Colon (tissue), 2 donors: ENCODE data around the gene KLHL42.

ENCODE experiments used
- FAIRE-seq: peaks from 2 replicates; lab custom pipeline; 2012; peaks lifted over from hg19 to GRCh38; lab: Jason Lieb, UNC
- donor health status: control.
- donor health status: control.

The KLHL42 gene

GRCh38 chr12:27780612-27781408 is 777 bp downstream of the KLHL42 start:
- no peak for FAIRE-seq

GRCh38 chr12:27781680-27782079 is 1.6 kb downstream of the KLHL42 start:
- FAIRE-seq = no peak

- no peak for FAIRE-seq
Measured at GRCh38 chr12:27782481-27782880, 2.4 kb downstream of the KLHL42 start.

GRCh38 chr12:27785882-27786570 is 6.0 kb downstream of the KLHL42 start:
- no peak for FAIRE-seq

- no peak for FAIRE-seq
Measured at GRCh38 chr12:27787559-27787958, 7.5 kb downstream of the KLHL42 start.

GRCh38 chr12:27790179-27790578 is 10.1 kb downstream of the KLHL42 start:
- no peak for FAIRE-seq

GRCh38 chr12:27794818-27795584 is 15.0 kb downstream of the KLHL42 start:
- FAIRE-seq = no peak

GRCh38 chr12:27796128-27796527 is 16.1 kb downstream of the KLHL42 start:
- FAIRE-seq = no peak

GRCh38 chr12:27797301-27798025 is 17.4 kb downstream of the KLHL42 start:
- no peak for FAIRE-seq

- FAIRE-seq = no peak
Measured at GRCh38 chr12:27800819-27801218, 20.8 kb downstream of the KLHL42 start.

- no peak for FAIRE-seq
Measured at GRCh38 chr12:27801630-27802029, 21.6 kb downstream of the KLHL42 start.

GRCh38 chr12:27802511-27802910 is 22.5 kb downstream of the KLHL42 start:
- FAIRE-seq = no peak

GRCh38 chr12:27802936-27803335 is 22.9 kb downstream of the KLHL42 start:
- no peak for FAIRE-seq

GRCh38 chr12:27805238-27805637 is 25.2 kb downstream of the KLHL42 start:
- FAIRE-seq = no peak

GRCh38 chr12:27806259-27806658 is 26.2 kb downstream of the KLHL42 start:
- no peak for FAIRE-seq

- FAIRE-seq = no peak
Measured at GRCh38 chr12:27807063-27807703, 27.1 kb downstream of the KLHL42 start.

GRCh38 chr12:27808841-27809240 is 28.8 kb downstream of the KLHL42 start:
- FAIRE-seq = no peak

- no peak for FAIRE-seq
Measured at GRCh38 chr12:27810756-27811155, 30.7 kb downstream of the KLHL42 start.

GRCh38 chr12:27812502-27812901 is 32.5 kb downstream of the KLHL42 start:
- no peak for FAIRE-seq

GRCh38 chr12:27814411-27814810 is 34.4 kb downstream of the KLHL42 start:
- no peak for FAIRE-seq

GRCh38 chr12:27814851-27815591 is 35.0 kb downstream of the KLHL42 start:
- FAIRE-seq = no peak
